Body of pancreas (tissue), 4 donors: ENCODE results near the gene MCTP2.

Experiments
- CTCF ChIP-seq, 7 experiments: fragments of 450-650 bp in 4 of 7; fragments of 200-600 bp in 3 of 7; sonication (generic) in 3 of 7; IDR thresholded peaks; one replicate each; pipeline ENCODE4 v1.5.1; 2016 to 2019; ENCODE audit warnings: antibody characterized with exemption in 7 of 7
- POLR2A ChIP-seq, 3 donors: fragments of 450-650 bp; IDR thresholded peaks; one replicate each; pipeline ENCODE4 v1.6.1; 2016; ENCODE audit warnings: antibody characterized with exemption in 3 of 3, mild to moderate bottlenecking in 2 of 3

DNA sequence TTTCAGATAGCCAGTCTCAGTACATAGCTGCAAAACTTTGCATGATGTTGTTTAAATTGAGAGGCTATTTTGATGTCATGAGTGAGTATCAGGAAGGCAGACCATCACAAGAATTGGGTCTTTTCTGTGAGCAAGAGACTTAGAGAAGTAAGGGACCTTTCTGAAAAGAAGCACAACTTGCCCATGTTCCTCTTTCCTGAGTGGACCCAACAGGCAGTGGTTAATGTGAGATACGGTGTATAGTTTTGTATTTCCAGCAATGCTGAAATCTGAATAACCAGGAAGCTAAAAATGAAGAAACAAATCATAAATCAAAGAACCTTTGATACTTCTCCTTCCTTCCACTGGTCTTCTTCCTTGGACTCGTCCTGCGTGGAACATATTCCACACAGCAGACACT, 25.1 kb downstream of the MCTP2 start:
- no peak for TF ChIP-seq CTCF (IDR thresholded peaks at IDR 0.05)
- TF ChIP-seq POLR2A (IDR thresholded peaks at IDR 0.05): no peak
